SU-DHL-6 (cell line): ENCODE results near the gene LGR6.

Experiments
- H2AFZ ChIP-seq: fragments of 200-600 bp; sonication (generic); 2 replicates; pipeline ENCODE4 v1.6.1; 2014; ENCODE audit warnings: low read depth, mild to moderate bottlenecking, moderate library complexity, mixed read lengths, antibody characterized with exemption, low read length; ENCODE audit not compliant: severe bottlenecking
- H3F3A ChIP-seq: fragments of 200-600 bp; shearing (Covaris generic); 2 replicates; pipeline ENCODE4 v1.6.0; 2016; ENCODE audit warnings: antibody characterized with exemption, mild to moderate bottlenecking; ENCODE audit not compliant: insufficient read depth
- H3K27ac ChIP-seq: fragments of 200-600 bp; sonication (generic); 2 replicates; pipeline ENCODE4 v1.5.1; 2016; ENCODE audit warnings: low read depth, mild to moderate bottlenecking, low read length, moderate library complexity, mixed read lengths
- H3K27me3 ChIP-seq: fragments of 200-600 bp; sonication (generic), shearing (Covaris generic); 2 replicates; pipeline ENCODE4 v1.6.0; 2014; ENCODE audit warnings: mild to moderate bottlenecking, low read length
- H3K36me3 ChIP-seq: fragments of 200-600 bp; sonication (generic); 2 replicates; pipeline ENCODE4 v1.6.1; 2014; ENCODE audit warnings: mild to moderate bottlenecking, low read length, mixed read lengths
- H3K4me2 ChIP-seq: fragments of 300-600, 200-600 bp; shearing (Covaris generic), sonication (generic); 2 replicates; pipeline ENCODE4 v1.6.0; 2014; ENCODE audit warnings: low read length, low read depth, mild to moderate bottlenecking; ENCODE audit not compliant: poor library complexity, severe bottlenecking
- H3K4me3 ChIP-seq: fragments of 200-600 bp; sonication (generic); 2 replicates; pipeline ENCODE4 v1.5.1; 2014; ENCODE audit warnings: antibody characterized with exemption, low read length, mild to moderate bottlenecking, mixed read lengths; ENCODE audit not compliant: insufficient read depth, poor library complexity, severe bottlenecking
- H3K79me2 ChIP-seq: fragments of 200-600 bp; sonication (generic); 2 replicates; pipeline ENCODE4 v1.6.1; 2014; ENCODE audit warnings: mild to moderate bottlenecking, low read length, moderate library complexity; ENCODE audit not compliant: insufficient read depth
- H3K9ac ChIP-seq: fragments of 200-600 bp; sonication (generic); 2 replicates; pipeline ENCODE4 v1.7.0; 2014; ENCODE audit warnings: mild to moderate bottlenecking, low read length
- H3K9me2 ChIP-seq: fragments of 200-600 bp; sonication (generic); replicated peaks from 2 replicates; pipeline ENCODE4 v1.6.1; 2014; ENCODE audit warnings: low read length; ENCODE audit not compliant: insufficient read depth
- H3K9me3 ChIP-seq: fragments of 200-600 bp; sonication (generic); 2 replicates; pipeline ENCODE4 v1.6.1; 2014; ENCODE audit warnings: low read length, mixed read lengths; ENCODE audit not compliant: insufficient read depth
- H4K20me1 ChIP-seq: fragments of 200-600 bp; sonication (generic); 2 replicates; pipeline ENCODE4 v1.6.1; 2014; ENCODE audit warnings: low read depth, mild to moderate bottlenecking, antibody characterized with exemption, low read length, moderate library complexity, mixed read lengths
- EZH2phosphoT487 ChIP-seq: fragments of 200-600 bp; sonication (generic), shearing (Covaris generic); conservative IDR thresholded peaks from 2 replicates; pipeline ENCODE4 v1.6.1; 2018; ENCODE audit warnings: mild to moderate bottlenecking, antibody characterized with exemption, low read length, moderate library complexity, mixed read lengths
- TF ChIP-seq, protein P1 (sequence below): fragments of 200-600 bp; sonication (generic); IDR thresholded peaks from one replicate; pipeline ENCODE4 v1.5.1; 2017; ENCODE audit warnings: antibody characterized with exemption, mild to moderate bottlenecking, low read length, moderate library complexity; ENCODE audit not compliant: insufficient read depth, poor library complexity, severe bottlenecking

Gene LGR6

DNA sequence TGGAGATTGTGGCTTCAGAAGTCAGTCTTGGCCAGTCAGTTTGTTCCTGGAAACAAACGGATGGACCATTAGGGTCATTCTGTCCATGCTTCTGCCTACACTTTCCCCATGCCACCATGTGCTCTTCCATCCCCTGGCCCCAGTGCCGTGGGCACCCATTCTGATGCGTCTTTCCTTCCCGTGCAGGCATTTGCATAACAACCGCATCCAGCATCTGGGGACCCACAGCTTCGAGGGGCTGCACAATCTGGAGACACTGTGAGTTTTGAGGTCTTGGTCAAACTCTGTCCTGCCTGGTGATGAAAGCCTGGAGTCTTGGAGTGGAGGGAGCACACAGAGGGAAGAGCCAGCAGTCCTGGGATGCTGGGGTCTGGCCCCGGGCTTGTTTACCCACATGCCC lies 87.0 kb downstream of the LGR6 start:
- Histone ChIP-seq H3K36me3 (no peaks in the 10 kb centered on the region), H2AFZ (no peak overlapping the region), H3K9ac (no peak overlapping the region), H3K27me3 (no peaks in the 10 kb centered on the region), H3K27ac (no peak overlapping the region), H3K4me2 (no peak overlapping the region), H3K4me3 (no peak overlapping the region), H3K9me2 (no peaks in the 10 kb centered on the region), H4K20me1 (no peaks in the 10 kb centered on the region), H3K9me3 (no peaks in the 10 kb centered on the region), H3K79me2 (no peaks in the 10 kb centered on the region), H3F3A (peaks cover 10% of the 10 kb centered on the region)
- TF ChIP-seq EZH2phosphoT487, result no peak
- TF ChIP-seq, protein P1, sequence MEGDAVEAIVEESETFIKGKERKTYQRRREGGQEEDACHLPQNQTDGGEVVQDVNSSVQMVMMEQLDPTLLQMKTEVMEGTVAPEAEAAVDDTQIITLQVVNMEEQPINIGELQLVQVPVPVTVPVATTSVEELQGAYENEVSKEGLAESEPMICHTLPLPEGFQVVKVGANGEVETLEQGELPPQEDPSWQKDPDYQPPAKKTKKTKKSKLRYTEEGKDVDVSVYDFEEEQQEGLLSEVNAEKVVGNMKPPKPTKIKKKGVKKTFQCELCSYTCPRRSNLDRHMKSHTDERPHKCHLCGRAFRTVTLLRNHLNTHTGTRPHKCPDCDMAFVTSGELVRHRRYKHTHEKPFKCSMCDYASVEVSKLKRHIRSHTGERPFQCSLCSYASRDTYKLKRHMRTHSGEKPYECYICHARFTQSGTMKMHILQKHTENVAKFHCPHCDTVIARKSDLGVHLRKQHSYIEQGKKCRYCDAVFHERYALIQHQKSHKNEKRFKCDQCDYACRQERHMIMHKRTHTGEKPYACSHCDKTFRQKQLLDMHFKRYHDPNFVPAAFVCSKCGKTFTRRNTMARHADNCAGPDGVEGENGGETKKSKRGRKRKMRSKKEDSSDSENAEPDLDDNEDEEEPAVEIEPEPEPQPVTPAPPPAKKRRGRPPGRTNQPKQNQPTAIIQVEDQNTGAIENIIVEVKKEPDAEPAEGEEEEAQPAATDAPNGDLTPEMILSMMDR, result no peak

DNA sequence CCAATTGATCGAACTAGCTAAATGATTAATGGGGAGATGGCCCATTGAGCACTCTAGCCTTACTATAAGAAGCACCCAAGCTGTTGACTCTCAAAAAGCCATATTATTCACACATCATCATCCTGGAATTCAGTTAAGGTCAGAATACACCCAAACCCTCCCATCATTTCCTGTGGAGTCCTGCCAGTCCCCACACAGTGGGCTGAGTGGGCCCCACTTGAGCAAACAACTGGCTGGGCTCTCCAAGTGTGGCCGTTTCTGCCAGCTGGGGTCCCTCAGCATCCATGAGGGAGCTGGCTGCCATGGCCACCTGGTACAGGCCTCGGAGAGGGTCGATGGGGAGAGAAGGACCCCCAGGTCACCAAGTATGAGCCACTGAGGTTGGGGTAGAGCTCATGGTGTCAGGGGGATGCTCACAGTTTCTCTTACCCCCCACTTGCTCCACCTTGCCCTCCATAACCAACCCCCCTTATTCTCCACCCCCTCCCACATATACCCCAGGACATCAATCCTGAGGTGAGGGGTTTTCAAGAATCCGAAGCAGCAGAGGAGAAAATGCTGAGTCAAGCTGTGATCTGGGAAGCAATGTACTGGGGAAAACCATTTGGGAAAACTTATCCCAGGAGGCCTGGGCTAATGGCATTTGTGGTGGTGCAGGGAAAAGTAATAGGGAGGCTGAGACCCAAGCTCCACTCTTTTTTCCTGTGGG lies 87.9 kb downstream of the LGR6 start:
- Histone ChIP-seq H4K20me1 (no peaks in the 10 kb centered on the region), H3F3A (peaks cover 10% of the 10 kb centered on the region), H3K27me3 (no peaks in the 10 kb centered on the region), H3K27ac (no peak overlapping the region), H3K79me2 (no peaks in the 10 kb centered on the region), H3K9me3 (no peaks in the 10 kb centered on the region), H3K4me3 (no peak overlapping the region), H3K9me2 (no peaks in the 10 kb centered on the region), H3K4me2 (no peak overlapping the region), H2AFZ (no peak overlapping the region), H3K36me3 (no peaks in the 10 kb centered on the region), H3K9ac (no peak overlapping the region)
- TF ChIP-seq, protein P1, result no peak
- no peak for TF ChIP-seq EZH2phosphoT487

DNA sequence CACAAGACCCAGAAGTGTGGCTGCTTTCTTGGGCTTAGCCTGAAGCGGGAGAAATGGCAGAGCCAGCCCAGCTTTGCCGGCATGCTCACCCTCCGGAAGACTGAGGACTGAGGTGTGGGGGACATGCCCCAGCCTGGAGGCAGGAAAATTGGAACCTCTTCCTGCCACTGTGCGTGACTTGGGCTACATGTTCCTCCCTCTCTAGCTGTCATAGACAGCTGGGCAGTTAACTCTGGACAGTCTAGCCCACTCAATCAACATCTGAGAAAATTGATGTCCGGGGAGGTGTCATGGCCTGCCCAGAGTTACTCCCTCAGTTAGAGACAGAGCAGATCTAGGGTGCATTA lies 88.4 kb downstream of the LGR6 start:
- Histone ChIP-seq H3F3A (peaks cover 10% of the 10 kb centered on the region), H2AFZ (no peak overlapping the region), H3K4me3 (no peak overlapping the region), H4K20me1 (no peaks in the 10 kb centered on the region), H3K79me2 (no peaks in the 10 kb centered on the region), H3K27ac (no peak overlapping the region), H3K27me3 (no peaks in the 10 kb centered on the region), H3K4me2 (no peak overlapping the region), H3K9me3 (no peaks in the 10 kb centered on the region), H3K9me2 (no peaks in the 10 kb centered on the region), H3K9ac (no peak overlapping the region), H3K36me3 (no peaks in the 10 kb centered on the region)
- TF ChIP-seq, protein P1, result no peak
- no peak for TF ChIP-seq EZH2phosphoT487
